Smooth muscle cell of the coronary artery (primary cell): ENCODE results near the gene FAM3A. TPM values are rescaled to one million over a fixed set of nuclear protein-coding genes. Genes with fewer than 3 reads are reported as not detected.

ENCODE experiments used
- total RNA-seq: library from RNA; depleted of rRNA; stranded (reverse); fragments of >200 nt; gene quantifications from 2 replicates; pipeline ENCODE4 v1.2.3, GENCODE V29; 2014; ENCODE audit warnings: low replicate concordance

Gene FAM3A
- 32.1 and 41.5 TPM in 2 replicates for total RNA-seq

DNA sequence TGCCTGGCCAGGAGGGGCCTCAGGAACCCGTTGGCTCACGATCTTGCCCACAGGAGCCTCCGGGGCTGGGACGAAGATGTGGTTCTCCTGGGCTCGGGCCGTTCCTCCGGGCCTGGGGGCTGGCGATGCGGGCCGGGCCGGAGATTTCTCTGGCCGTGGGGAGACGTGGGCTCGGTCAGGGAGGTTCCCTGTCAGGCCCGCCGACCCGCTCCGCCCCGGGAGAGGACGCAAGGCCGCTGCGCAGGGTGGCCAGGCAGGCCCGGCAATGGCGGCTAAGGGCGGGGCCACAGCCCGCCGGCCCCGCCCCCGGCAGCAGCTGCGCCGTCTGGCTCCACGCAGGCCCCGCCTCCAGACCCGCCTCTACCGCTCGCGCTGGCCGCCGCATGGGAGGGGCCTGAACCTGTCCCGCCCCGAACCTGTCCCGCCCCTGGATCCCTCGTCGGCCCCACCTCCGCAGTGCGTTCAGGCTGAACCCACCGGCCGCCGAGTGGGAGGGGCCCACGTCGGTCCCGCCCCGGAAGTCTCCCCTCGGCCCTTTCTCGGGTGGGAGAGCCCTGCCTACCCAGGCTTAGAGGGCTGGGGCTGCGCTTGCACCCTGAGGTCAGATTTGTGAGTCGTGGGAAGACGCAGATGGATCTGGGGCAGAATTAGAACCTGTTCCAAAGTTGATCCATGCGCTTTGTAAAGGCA is at the start of gene FAM3A:
Gene FAM3A, minus strand, starts transcription at position 267 of the 690 bp plus-strand sequence. CDS start 460 bp downstream, outside the sequence.

GRCh38 chrX:154547245-154548027 is 31.4 kb upstream of the FAM3A start, which contains the start of gene IKBKG:
Gene IKBKG (plus strand): TSS chrX:154547620. CDS start chrX:154552003, 4,383 bp downstream.

DNA sequence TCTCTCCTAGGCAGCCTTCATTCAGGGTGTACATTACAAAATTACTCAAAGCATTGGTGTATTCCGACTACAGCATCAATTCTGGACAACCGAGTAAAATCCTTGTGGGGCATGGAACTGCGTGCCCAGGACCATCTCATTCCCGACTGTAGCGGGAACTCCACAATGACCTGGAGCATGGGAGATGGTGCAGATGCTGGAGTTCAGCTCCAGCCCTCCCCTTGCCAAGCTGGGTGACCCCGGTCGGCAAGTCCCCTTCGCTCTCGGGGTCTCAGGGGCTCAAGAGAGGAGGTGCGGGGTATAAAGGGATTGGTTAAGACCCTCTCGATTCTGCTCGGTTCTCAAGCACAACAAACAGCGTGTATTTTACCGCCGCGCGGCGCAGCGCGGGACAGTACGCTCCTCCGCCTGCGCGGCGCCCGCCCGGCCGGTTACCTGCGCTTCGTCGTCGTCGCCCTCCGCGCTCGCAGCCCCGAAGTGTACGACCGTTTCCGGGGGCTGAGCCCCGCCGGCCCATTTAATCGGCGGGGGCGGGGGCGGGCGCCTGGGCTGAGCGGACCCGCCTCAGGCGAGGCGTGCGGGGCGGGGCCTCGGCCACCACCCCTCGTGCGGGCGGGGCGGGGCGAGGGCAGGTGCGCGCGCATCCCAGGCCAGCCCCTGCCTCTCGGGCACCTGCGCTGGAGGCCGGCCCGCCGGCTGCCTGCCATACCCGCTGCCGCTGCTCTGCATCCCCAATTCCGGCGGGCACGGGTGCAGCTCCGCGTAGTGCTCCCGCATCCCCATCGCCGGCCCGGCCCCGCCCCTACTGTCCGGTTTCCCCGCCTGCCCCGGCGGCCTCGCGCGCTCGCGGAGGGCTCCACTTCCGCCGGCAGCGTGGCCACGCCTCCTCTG is 30.6 kb upstream of the FAM3A start, which contains the start of gene G6PD:
Gene G6PD, minus strand, starts transcription at position 493 of the 891 bp plus-strand sequence. CDS start 691 bp downstream, outside the sequence.

DNA sequence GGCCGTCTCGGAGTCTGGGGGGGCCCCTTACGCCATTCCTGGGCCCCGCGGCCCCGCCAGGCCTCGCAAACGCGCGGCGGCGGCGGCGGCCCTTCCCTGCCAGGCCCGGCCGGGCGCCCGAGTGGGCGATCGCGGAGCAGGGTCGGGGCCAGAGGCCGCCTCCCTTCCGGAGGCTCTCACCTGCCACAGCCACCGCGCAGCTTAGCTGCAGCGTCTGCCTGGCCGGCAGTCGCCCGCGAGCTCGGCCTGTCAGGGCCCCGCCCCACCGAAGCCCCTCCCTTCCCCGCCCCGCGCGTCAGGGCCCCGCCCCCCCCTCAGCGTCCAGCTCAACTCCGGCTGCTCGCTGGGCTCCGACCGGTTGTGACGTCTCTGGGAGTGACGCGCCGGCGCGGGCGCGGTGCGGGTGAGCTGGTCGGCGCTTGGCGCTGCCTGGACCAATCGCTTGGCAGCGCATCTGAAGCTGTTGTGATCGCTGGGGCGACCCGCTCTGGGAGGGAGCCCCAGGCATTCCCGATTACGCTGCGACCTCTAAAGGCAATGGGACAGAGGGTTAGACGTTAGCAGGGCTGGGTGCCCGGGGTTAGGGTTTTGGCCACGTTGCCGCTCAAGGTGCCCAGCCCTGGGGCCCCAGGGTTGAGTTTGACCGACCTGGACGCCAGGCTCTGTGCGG is 25.5 kb downstream of the FAM3A start, which contains the start of gene SLC10A3:
Gene SLC10A3, minus strand, starts transcription at position 216 of the 670 bp plus-strand sequence. CDS start 1,689 bp downstream, outside the sequence.

DNA sequence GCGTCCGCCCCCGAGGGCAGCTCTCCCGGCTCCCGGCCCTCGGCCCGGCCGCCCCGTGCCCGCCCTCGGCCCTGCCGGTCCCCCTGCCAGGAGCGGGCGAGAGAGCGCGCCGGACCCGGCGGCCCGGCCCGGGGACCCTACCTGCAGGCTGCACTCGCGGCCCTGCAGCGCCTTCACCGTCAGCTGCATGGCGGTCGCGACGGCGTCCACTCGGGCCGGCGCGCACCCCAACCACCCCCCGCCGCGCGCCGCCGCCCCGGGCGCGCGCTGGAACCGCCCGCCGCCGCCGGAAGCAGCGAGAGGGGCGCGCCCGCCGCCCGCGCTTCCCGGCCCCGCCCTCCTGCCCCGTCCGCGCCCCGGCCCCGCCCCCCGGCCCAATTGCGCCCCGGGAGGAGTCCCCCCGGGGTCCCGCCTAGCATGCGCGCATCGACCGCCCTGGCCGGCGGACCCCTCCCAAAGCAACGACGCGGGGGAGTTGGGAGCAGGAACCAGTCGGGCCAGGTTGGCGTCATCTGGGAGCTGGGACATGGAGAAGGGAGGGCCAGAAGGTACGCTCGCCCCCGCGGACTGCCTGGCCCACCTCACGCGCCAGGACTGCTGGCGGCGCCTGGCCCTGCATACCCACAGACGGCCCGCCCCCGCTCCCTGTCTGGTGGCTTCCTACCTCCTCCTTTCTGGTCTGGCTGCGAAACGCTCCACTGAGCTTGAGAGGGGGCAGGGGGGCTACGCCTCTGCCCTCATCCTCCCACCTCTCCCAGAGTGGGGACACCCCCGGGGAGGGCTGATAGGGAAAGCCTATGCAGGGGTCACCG is 29.4 kb downstream of the FAM3A start, which contains the start of gene UBL4A:
Gene UBL4A, minus strand, starts transcription at position 220 of the 812 bp plus-strand sequence. Its CDS starts 31 bp downstream, at position 189.

GRCh38 chrX:154478728-154479622 is 37.1 kb downstream of the FAM3A start, which contains the start of gene LAGE3:
Gene LAGE3 (minus strand): TSS chrX:154479281. CDS start chrX:154478915, 366 bp downstream.

GRCh38 chrX:154458116-154458953 is 57.7 kb downstream of the FAM3A start, which contains the start of gene PLXNA3:
Gene PLXNA3 (plus strand): TSS chrX:154458281. CDS start chrX:154460184, 1,903 bp downstream.

Other genes starting within 250 kb of the FAM3A start
- not detected in 2 replicates for gene TEX28, start 221.1 kb downstream of the FAM3A start, total RNA-seq
- gene TKTL1, start 220.4 kb downstream of the FAM3A start, total RNA-seq = not detected in 2 replicates
- 2,276 and 2,381 TPM in 2 replicates for gene FLNA, start 141.6 kb downstream of the FAM3A start, total RNA-seq
- gene EMD, start 136.9 kb downstream of the FAM3A start, total RNA-seq = 15.9 and 23.0 TPM in 2 replicates
- gene RPL10, start 117.9 kb downstream of the FAM3A start, total RNA-seq = 1,663 and 2,613 TPM in 2 replicates
- 34.3 and 98.6 TPM in 2 replicates for gene DNASE1L1, start 107.0 kb downstream of the FAM3A start, total RNA-seq
- gene TAFAZZIN, start 104.7 kb downstream of the FAM3A start, total RNA-seq = 12.3 and 18.6 TPM in 2 replicates
- gene ATP6AP1, start 87.6 kb downstream of the FAM3A start, total RNA-seq = 43.1 and 65.7 TPM in 2 replicates
- 115 and 175 TPM in 2 replicates for gene GDI1, start 79.1 kb downstream of the FAM3A start, total RNA-seq
- gene FAM50A, start 72.1 kb downstream of the FAM3A start, total RNA-seq = 105 and 224 TPM in 2 replicates
- gene PLXNA3, start 58.0 kb downstream of the FAM3A start, total RNA-seq = 9.6 and 17.3 TPM in 2 replicates
- gene LAGE3, start 37.0 kb downstream of the FAM3A start, total RNA-seq = 14.9 and 16.4 TPM in 2 replicates
- 18.7 and 42.7 TPM in 2 replicates for gene UBL4A, start 29.6 kb downstream of the FAM3A start, total RNA-seq
- gene SLC10A3, start 25.6 kb downstream of the FAM3A start, total RNA-seq = 11.6 and 12.5 TPM in 2 replicates
- 31.9 and 68.3 TPM in 2 replicates for gene G6PD, start 30.6 kb upstream of the FAM3A start, total RNA-seq
- 9.5 and 14.5 TPM in 2 replicates for gene IKBKG, start 31.4 kb upstream of the FAM3A start, total RNA-seq
- not detected in 2 replicates for gene CTAG1A, start 68.9 kb upstream of the FAM3A start, total RNA-seq
- gene CTAG1B, start 103.0 kb upstream of the FAM3A start, total RNA-seq = not detected in 2 replicates
- gene CTAG2, start 137.3 kb upstream of the FAM3A start, total RNA-seq = not detected in 2 replicates
- gene GAB3, start 234.8 kb upstream of the FAM3A start, total RNA-seq = 1.3 and 2.2 TPM in 2 replicates
- 37.9 and 46.5 TPM in 2 replicates for gene DKC1, start 246.6 kb upstream of the FAM3A start, total RNA-seq